CD4-positive, alpha-beta T cell treated with Interleukin-17A for 4 hours (primary cell): ENCODE data around the gene RETREG1.
"Not testable (repeated sequence)": the region's sequence is repeated elsewhere in the genome, so short reads cannot be mapped to it uniquely, and the experiment has no call there.

Source experiments
- DNase-seq: peaks from one replicate; pipeline ENCODE4 v3.0.0-alpha.2; 2020; ENCODE audit warnings: mixed read lengths

The RETREG1 gene

DNA sequence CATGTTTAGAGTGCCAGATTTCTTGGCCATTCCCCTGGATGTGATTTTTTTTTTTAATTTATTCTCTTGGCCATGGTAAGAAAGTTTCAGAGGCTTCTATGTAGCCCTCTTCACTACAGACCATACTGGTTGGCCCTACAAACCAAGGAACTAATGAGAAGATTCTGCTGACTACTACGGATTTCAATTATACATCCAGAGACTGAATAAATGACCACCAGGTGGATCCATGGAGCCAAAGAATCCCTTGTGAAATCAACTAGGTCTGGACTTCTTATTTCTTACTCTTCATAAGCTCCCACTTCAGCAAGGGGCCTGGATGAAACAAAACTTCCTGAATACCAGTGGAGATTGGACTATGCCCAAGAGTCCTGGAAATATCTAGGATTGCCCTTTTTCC, 178.8 kb downstream of the RETREG1 start:
- no peak for DNase-seq

DNA sequence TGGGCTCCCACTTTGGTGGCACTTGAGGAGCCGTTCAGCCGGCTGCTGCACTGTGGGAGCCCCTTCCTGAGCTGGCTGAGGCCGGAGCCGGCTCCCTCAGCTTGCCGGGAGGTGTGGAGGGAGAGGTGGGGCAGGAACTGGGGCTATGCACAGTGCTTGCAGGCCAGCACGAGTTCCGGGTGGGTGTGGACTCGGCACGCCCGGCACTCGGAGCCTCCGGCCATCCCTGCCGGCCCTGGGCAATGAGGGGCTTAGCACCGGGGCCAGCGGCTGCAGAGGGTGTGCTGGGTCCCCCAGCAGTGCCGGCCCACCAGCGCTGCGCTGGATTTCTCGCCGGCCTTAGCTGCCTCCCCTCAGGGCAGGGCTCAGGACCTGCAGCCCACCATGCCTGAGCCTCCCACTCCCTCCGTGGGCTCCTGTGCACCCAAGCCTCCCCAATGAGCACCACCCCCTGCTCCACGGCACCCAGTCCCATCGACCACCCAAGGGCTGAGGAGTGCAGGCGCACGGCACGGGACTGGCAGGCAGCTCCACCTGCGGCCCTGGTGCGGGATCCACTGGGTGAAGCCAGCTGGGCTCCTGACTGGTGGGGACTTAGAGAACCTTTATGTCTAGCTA, 180.6 kb downstream of the RETREG1 start:
- not testable (repeated sequence) for DNase-seq

DNA sequence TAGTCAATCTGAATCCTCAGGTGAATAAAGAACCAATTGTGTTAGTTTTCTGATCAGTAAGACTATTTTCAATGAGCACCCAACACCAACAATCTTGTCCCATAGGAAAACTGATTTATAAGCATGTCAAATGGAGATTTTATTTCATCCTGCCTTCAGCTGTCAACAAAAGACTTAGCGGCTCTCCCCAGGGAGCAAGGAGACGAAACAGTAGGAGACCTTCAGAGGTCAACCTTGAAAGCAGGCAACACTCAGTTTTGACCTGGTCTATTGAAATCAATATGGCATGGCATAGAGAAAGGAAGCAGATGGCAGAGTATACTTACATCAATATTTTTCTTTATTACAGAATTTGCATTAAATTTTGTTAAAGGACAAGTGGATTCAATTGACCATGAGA, 185.3 kb downstream of the RETREG1 start:
- no peak for DNase-seq

DNA sequence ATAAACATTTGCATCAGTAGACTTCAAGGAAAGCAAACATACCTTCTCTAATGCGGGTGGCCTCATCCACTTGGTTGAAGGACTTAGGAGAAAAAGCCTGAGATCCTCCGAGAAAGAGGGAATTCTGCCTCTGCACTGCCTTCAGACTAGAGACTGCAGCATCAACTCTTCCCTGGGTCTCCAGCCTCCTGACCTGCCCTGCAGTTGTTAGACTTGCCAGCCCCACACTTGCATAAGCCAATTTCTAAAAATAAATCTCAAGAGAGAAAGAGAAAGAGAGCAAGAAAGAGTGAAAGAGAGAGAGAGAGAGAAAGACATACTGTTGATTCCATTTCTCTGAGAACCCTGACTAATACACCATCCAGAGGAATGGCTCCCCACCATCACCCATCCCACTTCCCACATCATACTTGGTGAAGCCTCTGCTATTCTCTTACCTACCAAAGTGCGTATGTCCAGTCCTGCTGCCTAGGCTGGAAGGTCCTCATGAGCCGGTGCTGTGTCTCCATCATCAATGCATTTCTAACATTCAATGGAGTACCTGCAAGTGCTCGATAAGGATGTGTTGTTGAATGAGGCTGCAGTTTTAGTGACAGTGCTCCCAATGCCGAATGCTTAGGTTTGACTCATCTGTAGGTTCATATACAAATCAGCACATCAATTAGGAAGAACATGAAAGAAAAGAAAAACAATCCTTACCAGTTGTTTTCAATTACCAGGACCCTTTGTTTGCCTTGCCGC, 186.3 kb downstream of the RETREG1 start:
- no peak for DNase-seq

DNA sequence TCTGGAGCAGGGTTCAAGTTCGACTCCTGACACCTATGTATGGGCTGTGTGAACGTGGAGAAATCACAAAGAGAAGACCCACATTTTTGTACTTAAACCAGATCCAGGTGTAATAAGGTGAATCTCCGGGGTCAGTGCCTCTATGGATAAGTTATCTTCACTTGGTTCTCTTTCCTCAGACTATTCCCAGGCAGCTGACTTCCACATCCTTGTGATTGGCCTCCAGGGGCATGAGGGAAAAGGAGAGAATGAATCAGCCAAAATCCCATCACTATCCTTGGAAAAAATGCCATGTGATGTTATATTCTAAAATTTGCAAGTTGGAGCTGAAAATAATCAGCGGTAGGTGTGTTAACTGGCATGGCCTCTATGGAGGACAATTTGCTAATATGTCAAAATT, 188.4 kb downstream of the RETREG1 start:
- DNase-seq: no peak

DNA sequence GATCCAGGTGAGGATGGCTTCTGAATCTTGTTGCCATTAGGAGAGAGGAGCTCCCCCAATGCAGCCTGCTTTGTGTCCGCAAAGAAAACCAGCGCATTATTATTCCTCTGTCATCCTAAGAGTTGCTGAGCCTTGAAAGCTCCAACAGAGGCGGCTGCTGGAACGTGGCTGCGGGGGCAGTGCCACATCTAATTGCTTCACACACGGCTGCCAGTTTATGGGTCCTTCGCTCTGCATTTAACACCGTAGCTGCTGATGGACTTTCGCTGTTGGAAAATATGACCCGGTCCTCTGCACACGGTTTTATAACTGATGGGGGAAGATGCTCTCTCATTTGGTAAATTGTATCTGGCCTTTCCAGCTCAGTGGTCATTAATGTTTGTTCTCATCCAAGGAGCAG, 189.2 kb downstream of the RETREG1 start:
- DNase-seq: no peak
